ENCODE data around the gene PRKCB. TPM values are rescaled to one million over a fixed set of nuclear protein-coding genes. Genes with fewer than 3 reads are reported as not detected.

Gene PRKCB
- total and polyA plus RNA-seq, 2 donors (not counting 1 experiment from before 2014, with no cell fraction given) = 0.01 TPM; not detected in 1

- Histone ChIP-seq H4K20me1 (ENCODE audit: control insufficient read depth, extremely low read depth, insufficient read depth, low read length) (no peaks in the 10 kb centered on the region), H3K4me2 (ENCODE audit: extremely low read depth, insufficient read depth, low read length) (no peak overlapping the region), H3K4me1 (ENCODE audit: control insufficient read depth, extremely low read depth, insufficient read depth, low read length) (no peaks in the 10 kb centered on the region), H3K79me2 (ENCODE audit: control insufficient read depth, insufficient read depth, low read length) (no peaks in the 10 kb centered on the region), H3K27ac (ENCODE audit: insufficient read depth, low read length) (no peak overlapping the region), H3K4me3 (replicated peaks in 1 of 4; ENCODE audit: control extremely low read depth in 1 of 4, insufficient read depth in 1 of 4, low read depth in 3 of 4, low read length in 4 of 4) (no peak overlapping the region), H2AFZ (ENCODE audit: low read length) (no peak overlapping the region), H3K27me3 (ENCODE audit: control insufficient read depth, insufficient read depth, low read length) (peaks cover 12% of the 10 kb centered on the region), H3K9ac (ENCODE audit: insufficient read depth, low read length) (no peak overlapping the region), H3K36me3 (ENCODE audit: control insufficient read depth, insufficient read depth, low read length) (no peaks in the 10 kb centered on the region), H3K9me3 (ENCODE audit: control insufficient read depth, insufficient read depth, low read depth, low read length) (no peaks in the 10 kb centered on the region)
- TF ChIP-seq EZH2 (IDR thresholded peaks at IDR 0.05; ENCODE audit: low read length, missing control alignments) (no peak), CTCF (conservative IDR thresholded peaks at IDR 0.05 in 1 of 2, IDR thresholded peaks at IDR 0.05 in 1 of 2; ENCODE audit: low read depth in 1 of 2, low read length in 2 of 2) (no peak)
- DNase-seq (ENCODE audit: low read depth in 2 of 2) = no peak
Observed at GRCh38 chr16:23833504-23833903, 2.3 kb upstream of the PRKCB start.

- H3K4me2 ChIP-seq (ENCODE audit: extremely low read depth, insufficient read depth, low read length) = no peak overlapping the region
- no peaks in the 10 kb centered on the region for H3K9me3 ChIP-seq (ENCODE audit: control insufficient read depth, insufficient read depth, low read depth, low read length)
- no peaks in the 10 kb centered on the region for H3K4me1 ChIP-seq (ENCODE audit: control insufficient read depth, extremely low read depth, insufficient read depth, low read length)
- TF ChIP-seq EZH2 (IDR thresholded peaks at IDR 0.05; ENCODE audit: low read length, missing control alignments) = no peak
- no peak overlapping the region for H3K27ac ChIP-seq (ENCODE audit: insufficient read depth, low read length)
- no peak overlapping the region for H3K4me3 ChIP-seq (replicated peaks in 1 of 4; ENCODE audit: control extremely low read depth in 1 of 4, insufficient read depth in 1 of 4, low read depth in 3 of 4, low read length in 4 of 4)
- H3K9ac ChIP-seq (ENCODE audit: insufficient read depth, low read length) = no peak overlapping the region
- no peak for DNase-seq (ENCODE audit: low read depth in 2 of 2)
- H3K27me3 ChIP-seq (ENCODE audit: control insufficient read depth, insufficient read depth, low read length) = peaks cover 12% of the 10 kb centered on the region
- H4K20me1 ChIP-seq (ENCODE audit: control insufficient read depth, extremely low read depth, insufficient read depth, low read length) = no peaks in the 10 kb centered on the region
- no peak overlapping the region for H2AFZ ChIP-seq (ENCODE audit: low read length)
- no peaks in the 10 kb centered on the region for H3K79me2 ChIP-seq (ENCODE audit: control insufficient read depth, insufficient read depth, low read length)
- H3K36me3 ChIP-seq (ENCODE audit: control insufficient read depth, insufficient read depth, low read length) = no peaks in the 10 kb centered on the region
Observed at GRCh38 chr16:23833960-23834685, 1.7 kb upstream of the PRKCB start.

GRCh38 chr16:23836078-23836403, 258 bp downstream of the PRKCB start:
- peaks cover 12% of the 10 kb centered on the region for H3K27me3 ChIP-seq (ENCODE audit: control insufficient read depth, insufficient read depth, low read length)
- TF ChIP-seq EZH2 (IDR thresholded peaks at IDR 0.05; ENCODE audit: low read length, missing control alignments) (no peak), CTCF (conservative IDR thresholded peaks at IDR 0.05 in 1 of 2, IDR thresholded peaks at IDR 0.05 in 1 of 2; ENCODE audit: low read depth in 1 of 2, low read length in 2 of 2) (no peak)
- no peak overlapping the region for H3K4me2 ChIP-seq (ENCODE audit: extremely low read depth, insufficient read depth, low read length)
- no peaks in the 10 kb centered on the region for H4K20me1 ChIP-seq (ENCODE audit: control insufficient read depth, extremely low read depth, insufficient read depth, low read length)
- H2AFZ ChIP-seq (ENCODE audit: low read length) = no peak overlapping the region
- no peaks in the 10 kb centered on the region for H3K36me3 ChIP-seq (ENCODE audit: control insufficient read depth, insufficient read depth, low read length)
- H3K4me1 ChIP-seq (ENCODE audit: control insufficient read depth, extremely low read depth, insufficient read depth, low read length) = no peaks in the 10 kb centered on the region
- H3K79me2 ChIP-seq (ENCODE audit: control insufficient read depth, insufficient read depth, low read length) = no peaks in the 10 kb centered on the region
- H3K9me3 ChIP-seq (ENCODE audit: control insufficient read depth, insufficient read depth, low read depth, low read length) = no peaks in the 10 kb centered on the region
- no peak for DNase-seq (ENCODE audit: low read depth in 2 of 2)
- no peak overlapping the region for H3K9ac ChIP-seq (ENCODE audit: insufficient read depth, low read length)
- H3K4me3 ChIP-seq (replicated peaks in 1 of 4; ENCODE audit: control extremely low read depth in 1 of 4, insufficient read depth in 1 of 4, low read depth in 3 of 4, low read length in 4 of 4) = no peak overlapping the region
- H3K27ac ChIP-seq (ENCODE audit: insufficient read depth, low read length) = no peak overlapping the region
